ENCODE results near the gene CASKIN1.

DNA sequence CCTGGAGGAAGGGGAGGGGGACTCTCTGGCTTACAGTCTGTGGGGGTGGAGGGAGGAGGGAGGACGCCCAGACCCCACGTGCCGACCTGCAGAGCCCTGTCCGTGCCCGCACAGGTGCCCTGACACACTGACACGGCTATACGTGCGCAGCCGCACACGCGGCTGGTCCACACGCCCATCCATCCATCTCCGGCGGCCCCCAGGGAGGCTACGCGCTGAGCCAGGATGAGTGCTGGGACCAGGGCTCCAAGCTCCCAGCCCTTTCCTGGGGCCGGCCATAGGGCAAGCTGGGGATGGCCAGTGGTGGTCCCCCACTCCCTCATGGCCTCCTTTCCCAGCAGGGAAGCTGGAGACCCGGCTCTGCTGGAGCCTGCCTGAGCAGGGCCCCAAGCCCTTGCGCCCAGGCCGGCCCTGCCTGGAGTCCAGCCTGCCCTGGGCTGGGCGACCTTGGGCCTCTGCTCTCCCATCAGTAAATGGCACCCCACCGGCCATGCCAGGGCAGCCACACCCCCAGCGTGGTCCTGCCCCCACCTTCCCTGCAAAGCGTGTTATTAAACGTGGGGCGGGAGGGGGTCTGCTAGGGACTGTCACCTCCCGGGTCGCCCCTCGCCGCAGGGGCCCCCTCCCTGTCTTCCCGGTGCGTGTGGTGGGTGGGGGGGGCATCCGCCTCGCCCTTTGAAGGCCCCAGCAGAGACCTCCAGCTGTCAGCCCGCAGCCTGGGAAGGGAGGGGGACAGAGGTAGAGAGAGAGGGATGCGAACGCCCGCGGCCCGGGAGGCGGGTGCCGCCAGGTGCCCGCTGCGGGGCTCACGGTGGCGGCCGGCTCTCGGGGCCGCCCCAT, 863 bp downstream of the CASKIN1 start:
- TF ChIP-seq, protein P1, sequence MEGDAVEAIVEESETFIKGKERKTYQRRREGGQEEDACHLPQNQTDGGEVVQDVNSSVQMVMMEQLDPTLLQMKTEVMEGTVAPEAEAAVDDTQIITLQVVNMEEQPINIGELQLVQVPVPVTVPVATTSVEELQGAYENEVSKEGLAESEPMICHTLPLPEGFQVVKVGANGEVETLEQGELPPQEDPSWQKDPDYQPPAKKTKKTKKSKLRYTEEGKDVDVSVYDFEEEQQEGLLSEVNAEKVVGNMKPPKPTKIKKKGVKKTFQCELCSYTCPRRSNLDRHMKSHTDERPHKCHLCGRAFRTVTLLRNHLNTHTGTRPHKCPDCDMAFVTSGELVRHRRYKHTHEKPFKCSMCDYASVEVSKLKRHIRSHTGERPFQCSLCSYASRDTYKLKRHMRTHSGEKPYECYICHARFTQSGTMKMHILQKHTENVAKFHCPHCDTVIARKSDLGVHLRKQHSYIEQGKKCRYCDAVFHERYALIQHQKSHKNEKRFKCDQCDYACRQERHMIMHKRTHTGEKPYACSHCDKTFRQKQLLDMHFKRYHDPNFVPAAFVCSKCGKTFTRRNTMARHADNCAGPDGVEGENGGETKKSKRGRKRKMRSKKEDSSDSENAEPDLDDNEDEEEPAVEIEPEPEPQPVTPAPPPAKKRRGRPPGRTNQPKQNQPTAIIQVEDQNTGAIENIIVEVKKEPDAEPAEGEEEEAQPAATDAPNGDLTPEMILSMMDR (IDR thresholded peaks at IDR 0.05; ENCODE audit: low read length), result no peak
- TF ChIP-seq EZH2 (IDR thresholded peaks at IDR 0.05; ENCODE audit: borderline replicate concordance, low read length), result no peak
